ENCODE data around the gene ADH1B. TPM values are rescaled to one million over a fixed set of nuclear protein-coding genes. Genes with fewer than 3 reads are reported as not detected.
"Not testable (repeated sequence)": the region's sequence is repeated elsewhere in the genome, so short reads cannot be mapped to it uniquely, and the experiment has no call there.

The ADH1B gene
- polyA plus RNA-seq (2012; ENCODE audit: missing spikeins) = not detected

DNA sequence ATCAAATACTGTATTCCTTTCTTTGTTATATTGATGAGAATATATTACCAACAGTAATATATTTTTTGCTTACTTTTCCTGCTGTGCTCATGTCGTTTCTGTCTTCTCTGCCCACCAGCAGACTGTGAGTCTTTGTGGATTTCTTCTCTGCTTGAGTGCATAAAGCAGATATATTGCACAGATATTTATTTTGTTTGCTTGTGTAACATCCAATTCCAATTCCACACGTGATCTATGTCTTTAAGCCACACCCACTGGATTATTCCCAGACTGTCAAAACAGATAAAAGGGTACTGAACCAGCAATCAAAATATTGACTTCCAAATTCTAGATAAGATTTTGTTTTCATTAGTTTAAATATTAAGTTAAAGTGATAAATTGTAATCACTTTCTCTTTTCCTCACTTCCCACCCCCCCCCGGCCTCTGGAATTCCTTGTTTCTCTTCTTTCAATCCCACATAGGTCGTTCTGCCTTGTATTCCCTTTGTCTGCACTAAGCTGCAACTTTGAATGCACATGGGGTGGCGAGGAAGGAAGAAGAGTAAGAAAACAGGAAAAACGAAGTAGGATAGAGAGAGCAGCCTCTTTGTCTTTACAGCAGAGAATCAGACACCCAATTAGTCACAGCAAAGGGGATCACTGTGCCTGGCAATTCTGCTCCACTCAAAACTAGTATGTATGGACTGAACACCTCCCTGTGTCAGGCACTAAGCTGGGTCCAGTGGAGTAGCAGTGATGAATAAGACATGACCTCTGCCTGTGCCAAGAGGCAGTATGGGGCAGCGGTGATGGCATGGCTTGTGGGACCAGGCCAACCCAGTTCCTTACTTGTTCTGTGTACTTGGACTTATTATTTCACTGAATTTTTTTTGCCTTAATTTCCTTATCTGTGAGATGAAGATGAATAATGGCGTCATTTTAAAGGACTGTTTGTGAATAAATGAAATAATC is at the start of gene ADH1B:
TSS of gene ADH1B (minus strand) at position 161 of the 951 bp plus-strand sequence. CDS start at position 91, 70 bp downstream.
- DNase-seq (ENCODE audit: insufficient read length) (no peak), FAIRE-seq (no peak)
- TF ChIP-seq POLR2AphosphoS5 (IDR thresholded peaks at IDR 0.05; ENCODE audit: low read depth, low read length) (no peak), POLR2A (IDR thresholded peaks at IDR 0.05; ENCODE audit: low read depth, low read length) (no peak), TAF1 (IDR thresholded peaks at IDR 0.05; ENCODE audit: borderline replicate concordance, low read depth, low read length) (no peak)

GRCh38 chr4:99367817-99368216 is 46.6 kb upstream of the ADH1B start:
- not testable (repeated sequence) for FAIRE-seq; DNase-seq (ENCODE audit: insufficient read length)

DNA sequence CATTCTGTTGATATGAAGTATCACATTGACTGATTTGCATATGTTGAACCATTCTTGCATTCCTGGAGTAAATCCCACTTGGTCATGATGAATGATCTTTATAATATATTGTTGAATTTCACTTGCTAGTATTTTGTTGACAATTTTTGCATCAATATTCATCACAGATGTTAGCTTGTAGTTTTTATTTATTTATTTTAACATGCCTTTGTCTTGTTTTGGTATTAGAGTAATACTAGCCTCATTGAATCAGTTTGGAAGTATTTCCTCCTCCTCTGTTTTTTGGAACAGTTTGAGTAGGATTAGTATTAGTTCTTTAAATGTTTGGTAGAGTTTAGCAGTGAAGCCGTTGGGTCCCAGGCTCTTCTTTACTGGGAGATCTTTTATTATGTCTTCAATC is 45.3 kb upstream of the ADH1B start:
- FAIRE-seq (no peak), DNase-seq (ENCODE audit: insufficient read length) (no peak)
- TF ChIP-seq TAF1 (IDR thresholded peaks at IDR 0.05; ENCODE audit: borderline replicate concordance, low read depth, low read length) (no peak), POLR2A (IDR thresholded peaks at IDR 0.05; ENCODE audit: low read depth, low read length) (no peak), POLR2AphosphoS5 (IDR thresholded peaks at IDR 0.05; ENCODE audit: low read depth, low read length) (no peak)

GRCh38 chr4:99362768-99363167 is 41.6 kb upstream of the ADH1B start:
- DNase-seq (ENCODE audit: insufficient read length) (no peak), FAIRE-seq (no peak)
- TF ChIP-seq POLR2A (IDR thresholded peaks at IDR 0.05; ENCODE audit: low read depth, low read length) = no peak
- no peak for TF ChIP-seq POLR2AphosphoS5 (IDR thresholded peaks at IDR 0.05; ENCODE audit: low read depth, low read length)
- TF ChIP-seq TAF1 (IDR thresholded peaks at IDR 0.05; ENCODE audit: borderline replicate concordance, low read depth, low read length) = no peak

DNA sequence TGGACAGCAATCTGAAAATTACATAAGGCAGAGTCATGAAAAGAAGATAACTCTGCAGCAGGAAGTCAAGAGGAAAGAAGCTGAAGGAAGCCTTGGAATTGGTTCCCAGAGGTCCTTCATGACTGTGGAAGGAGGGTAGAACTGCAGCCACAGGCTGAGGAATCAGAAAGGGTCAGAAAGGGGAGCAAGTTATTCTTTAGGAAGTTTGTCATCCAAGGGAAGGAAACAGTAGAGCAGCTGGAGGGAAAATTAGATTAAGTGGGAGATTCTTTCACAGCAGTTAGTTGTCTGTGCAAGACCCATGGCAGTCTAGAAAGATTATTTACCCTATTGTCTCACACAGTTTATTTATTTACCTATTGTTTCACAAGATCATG is 40.7 kb upstream of the ADH1B start:
- DNase-seq (ENCODE audit: insufficient read length) = no peak
- FAIRE-seq = no peak
- TF ChIP-seq POLR2A (IDR thresholded peaks at IDR 0.05; ENCODE audit: low read depth, low read length) (no peak), TAF1 (IDR thresholded peaks at IDR 0.05; ENCODE audit: borderline replicate concordance, low read depth, low read length) (no peak), POLR2AphosphoS5 (IDR thresholded peaks at IDR 0.05; ENCODE audit: low read depth, low read length) (no peak)

DNA sequence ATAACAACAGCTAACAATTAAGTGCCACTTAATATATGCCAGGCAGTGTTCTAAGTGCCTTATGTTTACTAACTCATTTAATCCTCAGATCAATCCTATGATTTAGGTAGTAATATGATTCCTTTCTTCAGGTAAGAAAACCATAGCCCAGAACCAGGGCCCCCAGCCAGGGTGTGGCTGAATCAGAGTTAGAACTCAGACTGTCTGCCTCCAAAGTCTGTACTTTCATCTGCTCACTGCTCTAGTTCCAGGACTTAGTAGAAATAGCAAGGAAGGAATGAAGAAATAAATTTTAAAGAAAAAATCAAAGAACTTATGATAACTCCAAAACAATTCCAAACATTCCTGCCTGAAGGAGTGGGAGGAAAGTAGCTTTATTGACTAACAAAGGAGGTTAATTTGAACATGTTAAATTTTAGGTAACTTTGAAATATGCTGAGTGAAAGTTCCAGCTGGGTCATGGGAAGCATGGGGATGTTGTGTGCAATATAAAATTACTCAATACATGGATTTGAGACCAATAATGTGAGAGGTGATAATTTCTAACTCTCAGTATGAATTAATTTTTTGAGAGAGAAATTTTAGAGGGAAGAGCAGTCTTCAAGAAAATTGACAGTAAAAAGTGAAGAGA is 40.2 kb upstream of the ADH1B start:
- DNase-seq (ENCODE audit: insufficient read length) = no peak
- FAIRE-seq = no peak
- no peak for TF ChIP-seq POLR2A (IDR thresholded peaks at IDR 0.05; ENCODE audit: low read depth, low read length)
- no peak for TF ChIP-seq POLR2AphosphoS5 (IDR thresholded peaks at IDR 0.05; ENCODE audit: low read depth, low read length)
- TF ChIP-seq TAF1 (IDR thresholded peaks at IDR 0.05; ENCODE audit: borderline replicate concordance, low read depth, low read length) = no peak

- FAIRE-seq = no peak
- no peak for DNase-seq (ENCODE audit: insufficient read length)
- TF ChIP-seq POLR2A (IDR thresholded peaks at IDR 0.05; ENCODE audit: low read depth, low read length) = no peak
- no peak for TF ChIP-seq POLR2AphosphoS5 (IDR thresholded peaks at IDR 0.05; ENCODE audit: low read depth, low read length)
Measured at GRCh38 chr4:99359480-99360204, 38.4 kb upstream of the ADH1B start.

DNA sequence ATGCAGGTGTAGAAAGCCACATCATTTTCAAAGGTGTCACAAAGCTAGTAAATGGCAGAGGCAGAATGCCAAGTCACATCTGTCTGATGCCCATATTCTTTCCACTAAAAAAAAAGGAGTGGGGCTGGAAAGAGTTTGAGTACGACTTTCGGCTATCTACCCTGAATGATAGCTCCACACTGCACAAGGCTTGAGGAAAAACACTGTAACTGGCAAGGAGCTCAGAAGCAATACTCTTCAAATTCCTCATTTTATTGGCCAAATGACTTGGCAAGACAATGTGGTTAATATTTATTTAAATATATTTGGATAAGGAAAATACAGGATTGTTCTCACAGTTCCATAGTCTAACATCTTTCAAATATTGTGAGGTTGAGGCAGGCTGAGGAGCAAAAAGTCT is 36.7 kb upstream of the ADH1B start:
- DNase-seq (ENCODE audit: insufficient read length) (no peak), FAIRE-seq (no peak)
- TF ChIP-seq POLR2AphosphoS5 (IDR thresholded peaks at IDR 0.05; ENCODE audit: low read depth, low read length) (no peak), POLR2A (IDR thresholded peaks at IDR 0.05; ENCODE audit: low read depth, low read length) (no peak), TAF1 (IDR thresholded peaks at IDR 0.05; ENCODE audit: borderline replicate concordance, low read depth, low read length) (no peak)

- TF ChIP-seq POLR2AphosphoS5 (IDR thresholded peaks at IDR 0.05; ENCODE audit: low read depth, low read length) (no peak), TAF1 (IDR thresholded peaks at IDR 0.05; ENCODE audit: borderline replicate concordance, low read depth, low read length) (no peak), POLR2A (IDR thresholded peaks at IDR 0.05; ENCODE audit: low read depth, low read length) (no peak)
- no peak for DNase-seq (ENCODE audit: insufficient read length)
- FAIRE-seq = no peak
Measured at GRCh38 chr4:99356992-99357391, 35.8 kb upstream of the ADH1B start.

DNA sequence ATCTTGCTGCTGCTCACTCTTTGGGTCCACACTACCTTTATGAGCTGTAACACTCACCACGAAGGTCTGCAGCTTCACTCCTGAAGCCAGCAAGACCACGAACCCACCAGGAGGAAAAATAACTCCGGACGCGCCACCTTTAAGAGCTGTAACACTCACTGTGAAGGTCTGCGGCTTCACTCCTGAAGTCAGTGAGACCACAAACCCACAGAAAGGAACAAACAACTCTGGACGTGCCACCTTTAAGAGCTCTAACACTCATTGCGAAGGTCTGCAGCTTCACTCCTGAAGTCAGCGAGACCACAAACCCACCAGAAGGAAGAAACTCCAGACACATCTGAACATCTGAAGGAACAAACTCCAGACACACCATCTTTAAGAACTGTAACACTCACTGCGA is 34.9 kb upstream of the ADH1B start:
- DNase-seq (ENCODE audit: insufficient read length); FAIRE-seq: not testable (repeated sequence)

DNA sequence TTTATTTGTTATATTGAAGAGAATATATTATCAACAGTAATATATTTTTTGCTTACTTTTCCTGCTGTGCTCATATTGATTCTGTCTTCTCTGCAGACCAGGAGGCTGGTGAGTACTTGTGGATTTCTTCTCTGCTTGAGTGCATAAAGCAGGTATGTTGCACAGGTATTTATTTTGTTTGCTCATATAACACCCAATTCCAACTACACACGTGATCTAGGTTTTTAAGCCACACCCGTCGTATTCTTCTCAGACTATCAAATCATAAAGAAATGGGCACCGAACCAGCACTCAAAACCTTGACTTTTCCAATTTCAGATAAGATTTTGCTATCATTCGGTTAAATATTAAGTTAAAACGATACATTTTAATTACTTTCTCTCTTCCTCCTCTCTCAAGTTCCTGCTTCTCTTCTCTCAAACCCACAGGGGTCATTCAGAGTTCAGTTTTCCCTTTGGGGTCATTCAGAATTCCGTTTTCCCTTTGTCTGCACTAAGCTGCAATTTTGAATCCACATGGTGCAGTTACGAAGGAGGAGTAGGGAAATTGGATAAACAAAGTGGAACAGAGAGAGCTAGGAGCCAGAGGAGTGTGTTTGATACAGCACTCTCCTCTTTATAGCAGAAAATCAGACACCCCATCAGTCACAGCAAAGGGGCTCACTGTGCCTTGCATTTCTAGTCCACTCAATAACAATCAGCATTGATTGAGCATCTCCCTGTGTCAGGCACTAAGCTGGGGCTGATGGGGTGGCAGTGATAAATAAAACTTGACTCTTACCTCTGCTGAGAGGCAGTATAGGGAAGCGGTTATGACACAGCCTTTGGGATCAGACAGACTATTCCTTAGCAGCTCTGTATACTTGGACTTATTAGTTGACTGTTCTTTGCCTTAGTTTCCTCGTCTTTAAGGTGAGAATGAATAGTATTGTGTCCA is 31.7 kb upstream of the ADH1B start, which contains the start of gene ADH1C:
TSS of gene ADH1C (minus strand) at position 145 of the 936 bp plus-strand sequence. CDS start at position 74, 71 bp downstream.
- no peak for DNase-seq (ENCODE audit: insufficient read length)
- TF ChIP-seq TAF1 (IDR thresholded peaks at IDR 0.05; ENCODE audit: borderline replicate concordance, low read depth, low read length) = no peak
- TF ChIP-seq POLR2AphosphoS5 (IDR thresholded peaks at IDR 0.05; ENCODE audit: low read depth, low read length) = no peak
- no peak for TF ChIP-seq POLR2A (IDR thresholded peaks at IDR 0.05; ENCODE audit: low read depth, low read length)
- FAIRE-seq = no peak
